GM10248 (cell line): ENCODE measurements around the gene SC5D.

Source experiments
- CTCF ChIA-PET: fragments of 300-600 bp; sonication (Branson Sonifier 250); formaldehyde crosslinking; extraction: SDS; loops from one replicate; lab custom pipeline; 2021; ENCODE audit warnings: antibody characterized with exemption; lab: Yijun Ruan, JAX
- POLR2A ChIA-PET: fragments of 350-650 bp; sonication (Branson Sonifier 250); formaldehyde crosslinking; extraction: SDS; loops from one replicate; lab custom pipeline; 2020; ENCODE audit warnings: antibody characterized with exemption; lab: Yijun Ruan, JAX
- DNase-seq: peaks from one replicate; pipeline ENCODE4 v3.0.0; 2012; ENCODE audit errors: extremely low spot score
- CTCF ChIP-seq: IDR thresholded peaks from 2 replicates; pipeline ENCODE4 v1.5.1; 2012; ENCODE audit warnings: mild to moderate bottlenecking, low read depth; ENCODE audit errors: extremely low read depth, missing control alignments, control extremely low read depth

Gene SC5D

DNA sequence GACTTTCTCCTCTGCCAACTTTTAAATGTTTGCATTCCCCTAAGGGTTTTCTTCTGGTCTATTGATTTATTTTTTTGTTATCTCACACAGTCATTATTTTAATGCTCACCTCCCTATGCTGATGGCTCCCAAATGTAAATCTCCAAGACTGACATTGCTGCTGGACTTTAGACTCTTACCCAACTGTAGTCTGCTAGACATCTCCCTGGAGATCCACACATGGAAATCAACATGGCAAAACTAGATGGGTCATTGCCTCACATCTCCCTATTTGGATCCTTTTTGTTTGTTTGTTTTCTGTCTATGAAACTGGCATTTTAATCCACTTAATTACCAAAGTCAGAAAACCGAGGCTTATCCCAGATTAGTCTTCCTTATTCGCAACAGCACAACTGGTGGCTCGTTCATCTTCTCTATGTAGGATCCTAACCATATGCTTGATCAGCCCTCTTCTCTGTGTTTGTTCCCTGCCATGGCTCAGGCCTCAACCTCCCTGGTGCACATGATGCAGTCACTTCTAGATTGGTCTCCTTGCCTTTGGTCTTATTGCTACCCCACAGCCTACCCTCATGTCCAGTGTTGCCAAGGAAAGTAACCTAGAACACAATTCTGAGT lies 37.3 kb downstream of the SC5D start:
- CTCF ChIA-PET: no interaction called here
- DNase-seq: no peak
- no peak for TF ChIP-seq CTCF
- POLR2A ChIA-PET: no interaction called here

DNA sequence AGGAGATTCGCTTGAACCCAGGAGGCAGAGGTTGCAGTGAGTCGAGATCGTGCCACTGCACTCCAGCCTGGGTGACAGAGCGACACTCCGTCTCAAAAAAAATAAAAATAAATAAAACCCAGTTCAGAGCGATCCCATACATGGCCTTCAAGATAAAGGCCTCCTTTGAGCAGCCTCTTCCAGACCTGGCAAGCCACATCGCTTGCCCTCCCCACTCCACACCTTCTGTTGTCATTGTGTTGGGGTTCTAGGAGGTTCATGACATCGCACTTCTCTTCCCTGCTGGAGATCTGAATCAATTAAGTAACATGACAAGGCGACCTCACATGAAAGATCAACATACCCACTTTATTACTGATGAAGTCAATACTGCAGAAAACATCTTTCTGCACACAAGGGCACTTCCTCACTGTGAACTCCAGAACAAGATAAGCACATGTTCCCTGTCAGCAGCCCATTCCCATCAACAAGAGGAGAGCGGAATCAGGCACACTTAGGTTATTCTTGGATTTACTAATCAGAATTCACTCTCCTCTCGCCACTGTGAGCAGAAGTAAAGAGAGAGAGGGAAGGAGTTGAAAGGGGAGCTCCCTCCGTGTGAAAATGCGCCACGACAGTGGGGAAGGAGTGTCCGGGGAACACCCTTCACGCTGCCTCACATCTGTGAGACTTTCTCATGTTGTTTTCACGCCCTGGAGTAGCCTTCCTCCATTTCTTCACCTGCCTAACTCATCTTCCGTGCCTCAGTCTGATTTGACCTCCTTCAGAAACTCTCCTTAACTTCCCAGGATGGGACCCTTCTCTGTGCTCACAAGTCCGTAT lies 38.3 kb downstream of the SC5D start:
- CTCF ChIA-PET: interaction anchor here (1.3 kb wide), 1 partner anchor 261 kb away, joined by 7 read pairs; no protein-coding TSS in a partner anchor
- no peak for DNase-seq
- no peak for TF ChIP-seq CTCF
- POLR2A ChIA-PET: no interaction called here

- CTCF ChIA-PET: interaction anchor here (0.9 to 3.1 kb wide), 10 partner anchors 9 to 133 kb away, joined by 3 to 17 read pairs (median 3); no protein-coding TSS in a partner anchor
- no peak for DNase-seq
- no peak for TF ChIP-seq CTCF
- POLR2A ChIA-PET: no interaction called here
Measured at GRCh38 chr11:121334973-121335710, 42.6 kb downstream of the SC5D start.

DNA sequence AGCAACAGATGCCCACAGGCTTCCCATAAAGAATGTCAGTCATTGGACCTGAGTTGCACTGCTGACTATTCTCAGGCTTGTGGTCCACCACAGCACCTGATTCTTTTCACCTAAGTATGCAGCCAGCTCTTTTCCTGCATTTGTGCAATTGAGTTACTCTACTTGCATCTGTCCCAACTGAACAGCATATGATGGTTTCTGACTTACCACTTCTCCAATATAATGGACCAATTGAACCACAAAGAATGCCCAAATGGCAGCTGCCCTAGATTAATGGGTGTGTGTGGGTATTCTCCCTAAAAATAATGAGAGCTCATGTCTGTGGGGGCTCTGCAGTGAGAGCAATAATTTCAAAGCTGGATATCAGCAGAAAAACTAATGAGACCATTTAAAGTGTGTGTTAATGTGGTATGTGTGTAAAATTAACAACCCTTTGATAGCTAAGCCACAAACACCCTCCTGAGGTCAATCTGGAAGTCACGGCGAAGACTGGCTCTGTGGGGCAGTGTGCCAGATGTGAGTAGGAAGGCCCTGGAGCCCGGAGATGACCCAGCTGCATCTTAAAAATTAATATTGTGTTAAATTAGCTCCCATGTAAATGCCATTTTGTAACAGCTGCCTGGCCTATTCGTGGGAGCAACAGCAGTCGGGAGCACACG lies 43.8 kb downstream of the SC5D start:
- ChIA-PET POLR2A (no interaction called here), CTCF (interaction anchor here (0.9 to 3.1 kb wide), 15 partner anchors 9 to 255 kb away, joined by 3 to 17 read pairs (median 3); no protein-coding TSS in a partner anchor)
- no peak for TF ChIP-seq CTCF
- DNase-seq: no peak

- no peak for DNase-seq
- no peak for TF ChIP-seq CTCF
- ChIA-PET POLR2A (no interaction called here), CTCF (interaction anchor here (0.9 to 3.1 kb wide), 12 partner anchors 8 to 142 kb away, joined by 3 to 17 read pairs (median 3); no protein-coding TSS in a partner anchor)
Measured at GRCh38 chr11:121337078-121337477, 44.5 kb downstream of the SC5D start.

DNA sequence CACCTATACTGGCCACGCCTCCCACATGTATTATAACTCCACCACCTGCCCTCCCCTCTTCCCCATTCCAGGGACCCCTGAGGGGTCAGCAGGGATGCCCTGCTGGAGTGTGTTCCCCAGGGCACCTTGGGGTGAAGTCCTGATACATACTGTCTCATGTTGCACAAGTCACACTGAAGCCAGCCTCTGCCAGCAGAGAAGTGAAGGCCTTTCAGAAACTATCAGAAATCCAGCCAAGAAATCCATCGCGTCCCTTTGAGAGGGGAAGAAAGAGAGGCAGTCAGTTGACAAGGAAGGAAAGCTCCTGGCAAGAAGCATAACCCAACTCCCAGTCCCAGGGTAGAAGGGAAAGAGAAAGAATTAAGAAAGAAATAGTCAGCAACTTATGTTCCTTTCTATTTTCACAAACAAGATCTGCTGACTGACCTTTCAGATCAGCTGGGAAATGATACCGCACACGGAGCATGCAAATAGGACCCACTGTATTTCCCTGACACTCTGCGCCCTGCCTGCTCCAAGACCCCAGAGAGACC lies 45.2 kb downstream of the SC5D start:
- ChIA-PET POLR2A (no interaction called here), CTCF (interaction anchor here (1.0 to 3.1 kb wide), 8 partner anchors 10 to 98 kb away, joined by 3 to 17 read pairs (median 4); no protein-coding TSS in a partner anchor)
- no peak for DNase-seq
- no peak for TF ChIP-seq CTCF
